GM20431 (cell line): Measurements from ENCODE around the gene RPA1.
"Not testable (repeated sequence)": the region's sequence is repeated elsewhere in the genome, so short reads cannot be mapped to it uniquely, and the experiment has no call there.

Experiments used
- in situ Hi-C: fragments of 300-500 bp; cut with MseI, MboI; formaldehyde crosslinking; loops from one replicate; pipeline ENCODE4 v1.15.0; 2020; ENCODE audit warnings: low sequenced_read_pairs; ENCODE audit not compliant: unreplicated experiment

Gene RPA1

GRCh38 chr17:1829592-1830257 lies at the start of gene RPA1, which contains the start of gene SMYD4:
TSS of gene RPA1 (plus strand) at chr17:1830005. CDS start at chr17:1830094, 89 bp downstream.
TSS of gene SMYD4 (minus strand) at chr17:1829902. CDS start at chr17:1827994, 1,908 bp downstream.
- in situ Hi-C loops: no loop called here

- in situ Hi-C loops: no loop called here
These were observed 47.6 kb upstream of the RPA1 start for GRCh38 chr17:1782171-1782567.

- in situ Hi-C loops: no loop called here
These were observed 46.5 kb upstream of the RPA1 start for GRCh38 chr17:1783271-1783670.

- in situ Hi-C loops: no loop called here
These were observed 45.8 kb upstream of the RPA1 start for GRCh38 chr17:1783834-1784611.

GRCh38 chr17:1785930-1786329 lies 43.9 kb upstream of the RPA1 start:
- in situ Hi-C loops: no loop called here

DNA sequence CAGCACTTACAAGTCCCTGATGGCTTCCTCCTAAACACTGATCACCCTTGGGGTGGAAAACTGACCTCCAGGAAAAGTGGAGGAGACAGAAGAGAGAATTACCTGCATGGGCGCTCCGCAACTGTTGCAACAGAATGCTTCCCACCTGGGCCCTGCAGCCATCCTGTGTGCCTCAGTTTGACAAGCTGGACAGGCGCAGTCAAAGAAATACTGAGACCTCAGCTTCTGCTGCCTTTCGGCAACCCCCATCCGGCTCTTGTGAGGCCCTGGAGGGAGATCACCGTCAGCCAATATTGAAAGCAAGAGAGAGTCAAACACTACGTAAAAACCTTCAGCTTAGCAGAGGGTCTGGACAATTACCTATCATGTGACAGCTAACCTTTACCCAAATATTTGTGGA lies 43.1 kb upstream of the RPA1 start:
- in situ Hi-C loops: no loop called here

- in situ Hi-C loops: no loop called here
These were observed 42.4 kb upstream of the RPA1 start for GRCh38 chr17:1787301-1787902.

DNA sequence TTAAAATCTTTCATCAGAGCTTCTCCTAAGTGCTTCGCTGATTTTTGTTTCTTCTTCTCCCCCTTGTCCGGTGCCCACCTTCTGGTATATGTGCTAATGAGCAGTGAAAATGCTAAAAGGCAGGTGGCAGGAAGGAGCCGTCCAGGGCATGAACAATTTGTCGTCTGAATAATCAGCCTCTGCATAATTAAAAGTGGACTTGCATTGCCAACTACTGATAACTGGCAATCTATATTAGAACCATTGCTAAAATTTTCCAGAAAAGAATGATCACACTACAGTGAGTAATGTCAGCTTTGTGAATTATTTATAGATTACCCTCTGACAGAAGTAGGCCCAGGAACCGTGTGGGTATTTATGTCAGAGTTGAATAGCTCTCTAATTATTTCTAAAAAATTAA lies 39.9 kb upstream of the RPA1 start:
- in situ Hi-C loops: no loop called here

DNA sequence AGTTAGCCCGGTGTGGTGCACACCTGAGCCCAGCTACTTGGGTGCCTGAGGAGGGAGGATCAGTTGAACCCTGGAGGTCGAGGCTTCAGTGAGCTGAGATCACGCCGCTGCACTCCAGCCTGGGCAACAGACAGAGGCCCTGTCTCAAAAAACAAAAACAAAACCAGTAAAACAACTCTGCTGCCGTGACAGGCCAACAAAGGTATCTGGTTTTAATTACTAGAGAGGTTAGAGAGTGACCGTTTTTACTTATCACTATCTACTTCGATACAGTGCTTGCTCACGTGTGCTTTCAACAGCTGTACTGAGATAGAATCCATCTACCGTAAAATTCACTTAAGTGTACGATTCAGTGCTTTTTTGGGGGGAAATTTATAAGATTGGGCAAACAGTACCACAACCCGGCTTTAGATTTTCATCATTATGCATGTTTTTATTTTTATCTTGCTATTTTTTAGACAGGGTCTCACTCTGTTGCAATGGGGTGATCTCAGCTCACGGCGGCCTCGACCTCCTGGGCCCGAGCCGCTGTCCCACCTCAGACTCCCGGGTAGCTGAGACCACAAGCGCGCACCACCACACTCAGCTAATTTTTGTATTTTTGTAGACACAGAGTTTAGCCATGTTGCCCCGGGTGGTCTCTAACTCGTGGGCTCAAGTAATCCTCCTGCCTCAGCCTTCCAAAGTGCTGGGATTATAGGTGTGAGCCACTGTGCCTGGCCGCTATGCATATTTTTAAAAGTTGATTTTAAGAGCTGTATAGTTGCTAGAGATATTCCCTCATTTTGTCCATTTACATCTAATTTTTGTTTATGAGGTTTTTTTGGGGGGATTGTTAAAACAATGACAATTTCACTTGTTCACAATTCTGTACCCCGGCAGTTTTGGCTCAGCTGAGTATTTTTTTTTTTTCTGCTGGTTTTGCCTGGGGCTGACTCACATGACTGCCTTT lies 37.0 kb upstream of the RPA1 start:
- in situ Hi-C loops: no loop called here

DNA sequence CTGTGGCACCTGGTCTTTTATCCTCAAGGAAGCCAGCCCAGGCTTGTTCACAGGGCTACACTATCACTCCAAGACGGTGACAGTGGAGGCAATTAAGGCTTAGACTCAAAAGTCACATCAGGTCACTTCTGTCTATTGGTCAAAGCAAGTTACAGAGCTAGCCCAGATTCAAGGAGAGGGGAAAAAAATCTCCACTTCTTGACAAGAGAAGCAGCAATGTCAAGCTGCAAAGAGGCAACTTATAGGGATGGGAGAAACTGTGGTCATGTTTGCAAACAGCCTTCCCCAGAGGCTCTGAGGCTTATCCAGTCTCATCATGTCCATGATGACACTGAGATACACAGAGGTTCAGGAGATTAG lies 36.4 kb upstream of the RPA1 start:
- in situ Hi-C loops: no loop called here

DNA sequence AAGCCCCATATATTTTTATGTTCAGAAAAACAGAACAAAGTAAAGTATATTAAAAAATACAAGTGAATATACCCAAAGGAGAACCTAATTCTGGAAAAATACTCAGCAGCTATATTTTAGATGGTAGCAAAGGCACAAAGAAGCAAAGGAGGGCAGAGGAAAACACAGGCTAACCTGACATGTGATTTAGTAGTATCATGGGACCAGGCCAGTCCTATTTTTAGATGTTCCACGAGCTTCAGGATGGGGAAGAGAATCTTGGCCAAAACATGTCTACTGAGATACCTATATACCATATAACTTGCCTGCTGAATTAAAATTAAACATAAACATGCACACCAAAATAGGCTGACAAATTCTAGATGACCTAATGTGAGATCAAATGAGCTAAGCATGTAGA lies 33.0 kb upstream of the RPA1 start:
- in situ Hi-C loops: no loop called here

DNA sequence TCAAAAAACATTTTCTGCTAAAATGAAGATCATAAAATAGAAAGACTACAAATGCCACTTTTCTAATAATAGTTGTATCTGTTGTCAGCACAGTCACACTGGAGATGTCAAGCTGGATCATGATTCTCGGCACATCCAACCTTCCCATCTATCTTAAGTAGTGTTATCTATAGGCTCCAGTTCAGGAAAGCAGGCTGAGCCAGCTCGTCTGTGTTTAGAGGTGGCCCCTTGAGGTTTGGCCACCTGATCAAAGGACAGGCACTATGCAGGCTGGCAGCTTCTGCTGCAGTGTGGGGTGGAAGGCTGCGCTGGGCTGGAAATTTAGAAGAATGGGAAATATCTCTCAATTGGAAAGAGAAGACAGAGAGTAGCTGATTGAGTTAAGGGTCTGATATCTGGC lies 32.5 kb upstream of the RPA1 start:
- in situ Hi-C loops: no loop called here

DNA sequence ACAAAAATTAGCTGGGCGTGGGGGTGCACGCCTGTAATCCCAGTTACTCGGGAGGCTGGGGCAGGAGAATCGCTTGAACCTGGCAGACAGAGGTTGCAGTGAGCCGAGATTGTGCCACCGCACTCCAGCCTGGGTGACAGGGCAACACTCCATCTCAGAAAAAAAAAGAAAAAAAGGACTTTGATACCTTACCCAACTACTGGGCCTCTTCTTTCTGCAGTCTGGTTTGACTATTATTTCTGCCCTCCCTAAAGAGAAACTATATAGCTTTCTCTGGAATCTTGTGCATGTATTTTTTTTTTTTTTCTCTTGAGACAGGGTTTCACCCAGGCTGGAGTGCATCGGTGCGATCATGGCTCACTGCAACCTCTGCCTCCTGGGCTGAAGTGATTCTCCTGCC lies 32.0 kb upstream of the RPA1 start:
- in situ Hi-C loops: not testable (repeated sequence)

DNA sequence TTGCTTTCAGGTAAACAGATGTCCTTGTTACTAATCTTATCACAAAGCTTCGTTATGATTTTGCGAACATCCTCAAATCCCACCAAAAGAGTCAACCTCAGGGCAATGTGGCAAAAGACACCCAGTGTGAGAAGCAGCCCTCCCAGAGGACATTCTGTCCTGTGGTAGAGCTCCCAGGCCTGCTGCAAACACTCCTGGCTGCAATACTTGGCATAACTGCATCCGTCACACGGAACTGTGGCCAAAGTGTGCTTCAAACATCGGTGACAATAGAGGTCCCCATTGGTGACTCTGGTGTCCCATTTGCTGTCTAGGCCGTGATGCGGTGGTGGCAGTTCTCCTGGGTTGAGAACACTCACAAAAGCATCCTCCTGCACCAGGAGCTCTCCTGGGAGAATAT lies 29.6 kb upstream of the RPA1 start:
- in situ Hi-C loops: no loop called here

DNA sequence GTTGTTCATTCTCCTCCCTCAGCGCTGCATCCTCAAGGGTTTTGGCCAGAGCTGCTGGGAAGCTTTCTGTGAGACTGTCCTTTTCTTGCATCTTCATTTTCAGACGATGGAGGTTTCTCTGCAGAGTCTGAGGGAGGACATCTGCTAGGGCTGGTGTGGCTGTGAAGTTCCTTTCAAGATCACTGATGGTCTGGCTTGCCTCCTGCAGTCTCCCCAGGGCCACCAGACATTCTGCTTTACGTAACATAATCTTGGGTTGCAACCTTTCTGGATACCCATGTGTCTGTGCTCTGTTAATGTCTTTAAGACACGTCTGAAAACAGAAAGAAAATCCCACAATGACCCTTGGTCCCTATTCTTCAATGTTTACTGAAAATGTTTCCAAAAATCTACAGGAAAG lies 29.1 kb upstream of the RPA1 start:
- in situ Hi-C loops: no loop called here

DNA sequence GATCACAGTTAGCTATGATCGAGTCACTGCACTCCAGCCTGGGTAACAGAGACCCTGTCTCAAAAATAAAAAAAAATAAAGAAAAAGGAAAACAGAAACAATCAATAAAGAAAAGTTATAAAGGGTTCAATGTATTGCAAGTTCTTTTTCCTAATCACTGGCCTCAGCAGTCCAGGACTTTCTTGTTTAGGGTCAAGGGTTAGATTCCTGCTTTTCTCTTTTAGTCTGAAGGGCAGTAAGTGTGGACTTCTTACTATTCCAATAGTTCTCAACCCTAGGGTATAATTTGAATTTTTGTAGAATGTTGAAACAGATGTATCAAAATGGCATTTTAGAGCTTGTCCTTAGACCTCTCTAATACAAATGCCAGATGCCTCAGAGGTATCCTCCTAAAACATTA lies 27.4 kb upstream of the RPA1 start:
- in situ Hi-C loops: no loop called here

GRCh38 chr17:1803280-1803679 lies 26.5 kb upstream of the RPA1 start:
- in situ Hi-C loops: no loop called here

DNA sequence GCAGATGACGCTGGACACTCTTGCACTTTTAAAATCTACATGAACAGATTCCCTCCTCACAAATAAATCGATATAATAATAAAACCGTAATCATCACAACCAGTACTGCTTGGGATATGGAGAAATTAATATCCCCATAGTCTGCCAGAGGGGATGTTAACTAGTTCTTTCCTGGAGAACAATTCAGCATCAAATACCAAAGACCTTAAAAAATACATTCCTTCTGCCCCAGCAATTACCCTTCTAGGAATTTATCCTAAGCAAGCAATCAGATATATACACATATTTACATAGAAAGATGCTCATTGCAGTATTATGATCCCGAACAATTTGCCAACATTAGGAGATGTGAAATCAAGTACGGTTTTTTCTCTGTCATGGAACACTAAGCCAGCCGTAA lies 21.9 kb upstream of the RPA1 start:
- in situ Hi-C loops: no loop called here

GRCh38 chr17:1808644-1809043 lies 21.2 kb upstream of the RPA1 start:
- in situ Hi-C loops: no loop called here

GRCh38 chr17:1809815-1810214 lies 20.0 kb upstream of the RPA1 start:
- in situ Hi-C loops: not testable (repeated sequence)
